PC-9 (cell line): Measurements from ENCODE around the gene FAM124B. TPM values are rescaled to one million over a fixed set of nuclear protein-coding genes. Genes with fewer than 3 reads are reported as not detected.

ENCODE experiments used
- BruUV-seq: library from RNA; stranded (reverse); fragments of 400-500 nt; replicated peaks from 2 replicates; lab custom pipeline; 2021; lab: Mats Ljungman, UMichigan
- CTCF ChIA-PET: fragments of 300-600 bp; sonication (Branson Sonifier 250); formaldehyde crosslinking; loops from one replicate; lab custom pipeline; 2022; ENCODE audit warnings: antibody characterized with exemption; lab: Charles Lee
- POLR2A ChIA-PET: fragments of 300-600 bp; sonication (Branson Sonifier 250); formaldehyde crosslinking; loops from one replicate; lab custom pipeline; 2022; ENCODE audit warnings: antibody characterized with exemption; ENCODE audit not compliant: unreplicated experiment; lab: Charles Lee
- DNase-seq, 2 experiments: peaks; one replicate each; pipeline versions ENCODE4 v3.0.0 to v3.0.0-alpha.2; 2015 to 2022; ENCODE audit warnings: mixed read lengths in 1 of 2
- H2AFZ ChIP-seq: fragments of 200-600 bp; sonication (generic); 2 replicates; pipeline ENCODE4 v1.8.1; 2017; ENCODE audit warnings: antibody characterized with exemption
- H3F3A ChIP-seq: fragments of 200-600 bp; sonication (generic); 2 replicates; pipeline ENCODE4 v1.8.1; 2017; ENCODE audit warnings: antibody characterized with exemption, mild to moderate bottlenecking, low read depth; ENCODE audit not compliant: insufficient read depth
- H3K27ac ChIP-seq: fragments of 200-600 bp; sonication (generic); 2 replicates; pipeline ENCODE4 v1.6.1; 2016; ENCODE audit warnings: mixed run types
- H3K27me3 ChIP-seq: fragments of 200-600 bp; sonication (generic); 2 replicates; pipeline ENCODE4 v1.6.1; 2016; ENCODE audit warnings: low read depth, mixed run types; ENCODE audit not compliant: insufficient read depth
- H3K36me3 ChIP-seq: fragments of 200-600 bp; sonication (generic); 2 replicates; pipeline ENCODE4 v1.6.1; 2016; ENCODE audit warnings: low read depth, mixed run types
- H3K4me1 ChIP-seq: fragments of 200-600 bp; sonication (generic); replicated peaks from 2 replicates; pipeline ENCODE4 v1.6.1; 2016; ENCODE audit warnings: mixed run types; ENCODE audit not compliant: insufficient read depth
- H3K4me2 ChIP-seq: fragments of 200-600 bp; sonication (generic); 2 replicates; pipeline ENCODE4 v1.6.1; 2017; ENCODE audit warnings: mixed run types
- H3K4me3 ChIP-seq: fragments of 200-600 bp; sonication (generic); 2 replicates; pipeline ENCODE4 v1.6.1; 2016; ENCODE audit warnings: mixed run types
- H3K79me2 ChIP-seq: fragments of 200-600 bp; sonication (generic); 2 replicates; pipeline ENCODE4 v1.6.1; 2017; ENCODE audit warnings: low read depth, mixed run types
- H3K9me2 ChIP-seq: fragments of 200-600 bp; sonication (generic); 2 replicates; pipeline ENCODE4 v1.8.1; 2017; ENCODE audit warnings: mild to moderate bottlenecking; ENCODE audit not compliant: insufficient read depth
- H3K9me3 ChIP-seq: fragments of 200-600 bp; sonication (generic); 2 replicates; pipeline ENCODE4 v1.8.1; 2016; ENCODE audit warnings: low read depth; ENCODE audit not compliant: insufficient read depth
- H4K20me1 ChIP-seq: fragments of 200-600 bp; sonication (generic); 2 replicates; pipeline ENCODE4 v1.8.1; 2017; ENCODE audit not compliant: insufficient read depth
- EZH2 ChIP-seq: fragments of 200-600 bp; sonication (generic); IDR thresholded peaks from 2 replicates; pipeline ENCODE4 v1.8.0; 2017; ENCODE audit warnings: antibody characterized with exemption, low read depth
- intact Hi-C: fragments of 100-400 bp; cut with micrococcal nuclease; formaldehyde crosslinking; loops from one replicate; pipeline ENCODE4 v1.10.0; 2022; ENCODE audit not compliant: unreplicated experiment
- total RNA-seq: library from RNA; stranded (reverse); gene quantifications from 2 replicates; pipeline ENCODE4 v1.2.3, GENCODE V29; 2021
- TF ChIP-seq, protein P1 (sequence below): fragments of 200-600 bp; sonication (generic); conservative IDR thresholded peaks from 2 replicates; pipeline ENCODE4 v1.6.1; 2017; ENCODE audit warnings: mixed run types, antibody characterized with exemption, mild to moderate bottlenecking, moderate library complexity

Gene FAM124B
- total RNA-seq, 1 experiment from 2014 or later, result 0.17 TPM

DNA sequence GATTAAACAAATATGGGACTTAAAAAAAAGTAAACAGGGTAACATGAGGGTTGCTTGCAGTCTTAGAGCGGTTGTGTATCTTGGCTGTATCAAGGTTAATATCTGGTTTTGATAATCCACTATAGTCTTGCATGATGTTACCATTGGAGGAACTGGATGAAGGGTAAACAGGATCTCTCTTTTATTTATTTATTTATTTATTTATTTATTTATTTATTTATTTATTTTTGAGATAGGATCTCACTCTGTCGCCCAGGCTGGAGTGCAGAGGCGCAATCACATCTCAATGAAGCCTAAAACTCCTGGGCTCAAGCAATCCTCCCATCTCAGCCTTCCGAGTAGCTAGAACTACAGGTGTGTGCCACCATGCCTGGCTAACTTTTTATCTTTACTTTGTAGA, 42.9 kb upstream of the FAM124B start:
- no peak overlapping the region for H2AFZ ChIP-seq
- TF ChIP-seq EZH2, result no peak
- TF ChIP-seq, protein P1, sequence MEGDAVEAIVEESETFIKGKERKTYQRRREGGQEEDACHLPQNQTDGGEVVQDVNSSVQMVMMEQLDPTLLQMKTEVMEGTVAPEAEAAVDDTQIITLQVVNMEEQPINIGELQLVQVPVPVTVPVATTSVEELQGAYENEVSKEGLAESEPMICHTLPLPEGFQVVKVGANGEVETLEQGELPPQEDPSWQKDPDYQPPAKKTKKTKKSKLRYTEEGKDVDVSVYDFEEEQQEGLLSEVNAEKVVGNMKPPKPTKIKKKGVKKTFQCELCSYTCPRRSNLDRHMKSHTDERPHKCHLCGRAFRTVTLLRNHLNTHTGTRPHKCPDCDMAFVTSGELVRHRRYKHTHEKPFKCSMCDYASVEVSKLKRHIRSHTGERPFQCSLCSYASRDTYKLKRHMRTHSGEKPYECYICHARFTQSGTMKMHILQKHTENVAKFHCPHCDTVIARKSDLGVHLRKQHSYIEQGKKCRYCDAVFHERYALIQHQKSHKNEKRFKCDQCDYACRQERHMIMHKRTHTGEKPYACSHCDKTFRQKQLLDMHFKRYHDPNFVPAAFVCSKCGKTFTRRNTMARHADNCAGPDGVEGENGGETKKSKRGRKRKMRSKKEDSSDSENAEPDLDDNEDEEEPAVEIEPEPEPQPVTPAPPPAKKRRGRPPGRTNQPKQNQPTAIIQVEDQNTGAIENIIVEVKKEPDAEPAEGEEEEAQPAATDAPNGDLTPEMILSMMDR, result no peak
- no peaks in the 10 kb centered on the region for H3K36me3 ChIP-seq
- BruUV-seq, result no TSS peak
- intact Hi-C loops, result no loop called here
- H3K79me2 ChIP-seq, result no peaks in the 10 kb centered on the region
- H3K9me2 ChIP-seq, result no peaks in the 10 kb centered on the region
- no peaks in the 10 kb centered on the region for H4K20me1 ChIP-seq
- no peak overlapping the region for H3K27ac ChIP-seq
- ChIA-PET CTCF (no interaction called here), POLR2A (no interaction called here)
- no peak overlapping the region for H3K4me3 ChIP-seq
- no peaks in the 10 kb centered on the region; the same call in 1 of the 2 replicates for H3F3A ChIP-seq
- DNase-seq, result no peak
- H3K9me3 ChIP-seq, result no peaks in the 10 kb centered on the region
- no peak overlapping the region for H3K4me2 ChIP-seq
- H3K27me3 ChIP-seq, result no peaks in the 10 kb centered on the region
- peaks cover 8% of the 10 kb centered on the region for H3K4me1 ChIP-seq

DNA sequence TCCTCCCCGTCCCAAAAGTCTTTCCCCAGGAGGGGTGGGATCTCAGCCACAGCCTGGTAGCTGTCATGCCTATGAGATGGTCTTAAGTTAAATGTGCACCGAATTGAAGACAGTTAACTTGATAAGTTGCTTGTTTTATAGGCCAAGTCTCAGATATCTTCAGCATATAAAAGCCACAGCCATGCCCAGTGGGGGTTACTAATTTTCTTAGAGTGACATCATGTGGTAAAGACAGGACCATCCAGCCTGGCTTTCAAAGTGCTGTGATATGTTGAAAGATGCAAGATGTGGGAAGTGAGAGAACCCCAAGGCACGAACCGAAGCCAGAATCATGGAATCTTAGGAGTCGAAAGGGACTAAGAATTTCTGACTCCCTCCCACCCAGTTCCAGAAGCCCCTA, 42.1 kb upstream of the FAM124B start:
- CTCF ChIA-PET, result no interaction called here

DNA sequence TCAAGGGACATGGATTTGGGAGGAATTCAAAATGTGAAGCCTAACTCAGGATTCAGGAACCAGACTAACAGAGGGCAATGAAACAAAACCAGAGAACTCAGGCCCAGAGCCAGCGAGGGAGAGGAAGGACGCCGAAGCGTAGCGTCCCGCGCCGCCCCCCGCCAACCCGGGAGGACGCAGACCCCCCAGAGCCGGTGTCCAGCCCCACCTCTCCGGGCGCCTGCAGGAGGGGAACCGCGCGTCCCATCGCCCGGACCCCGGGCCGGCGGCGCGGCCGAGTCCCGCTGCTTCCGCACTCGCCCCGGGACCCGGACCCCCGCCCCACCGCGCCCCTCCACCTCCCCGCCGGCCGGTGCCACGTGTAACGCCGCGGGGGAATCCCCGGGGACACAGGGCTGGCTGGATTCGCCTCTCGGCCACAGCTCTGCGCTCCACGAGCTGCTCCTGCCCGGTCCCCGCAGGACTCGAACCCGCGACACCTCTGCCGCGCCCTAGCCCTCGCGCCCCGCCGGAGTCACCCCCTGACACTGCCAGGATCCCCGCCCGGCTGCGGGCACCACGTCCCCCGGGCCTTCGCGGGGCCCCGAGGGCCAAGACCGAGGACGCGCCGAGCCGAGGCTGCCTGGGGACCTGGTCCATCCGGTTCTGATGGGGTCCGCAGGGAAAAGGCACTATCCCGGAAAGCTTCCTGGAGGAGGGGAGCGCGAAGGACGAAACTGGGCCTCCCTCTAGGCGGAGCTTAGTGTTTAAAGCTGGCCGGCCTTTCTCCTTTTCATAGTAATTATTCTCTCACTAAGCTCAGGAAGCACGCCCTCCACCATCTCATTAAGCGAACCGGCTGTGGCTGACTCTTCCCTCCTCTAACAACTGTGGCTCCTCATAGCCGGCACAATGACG, 40.4 kb upstream of the FAM124B start:
- TF ChIP-seq EZH2, result no peak
- TF ChIP-seq, protein P1, result no peak
- Histone ChIP-seq H3K27me3 (no peaks in the 10 kb centered on the region), H3K36me3 (no peaks in the 10 kb centered on the region), H3K4me1 (peaks cover 19% of the 10 kb centered on the region), H3K9me2 (no peaks in the 10 kb centered on the region), H4K20me1 (no peaks in the 10 kb centered on the region), H3K4me3 (peak overlapping the region; percentile 55), H3K4me2 (peak overlapping the region; percentile 76), H3F3A (no peaks in the 10 kb centered on the region; the same call in 1 of the 2 replicates), H2AFZ (peak overlapping the region; percentile 93), H3K9me3 (no peaks in the 10 kb centered on the region), H3K27ac (no peak overlapping the region), H3K79me2 (no peaks in the 10 kb centered on the region)
- DNase-seq, result peak in 1 of 2 experiments; percentile 54
- ChIA-PET POLR2A (interaction anchor here (0.6 to 0.7 kb wide), 4 partner anchors 81 to 546 kb away, joined by 4 to 13 read pairs (median 6); no protein-coding TSS in a partner anchor), CTCF (interaction anchor here (0.6 to 0.7 kb wide), 5 partner anchors 26 to 1471 kb away, joined by 4 to 6 read pairs (median 4); no protein-coding TSS in a partner anchor)
- BruUV-seq, result no TSS peak
- intact Hi-C loops, result no loop called here

More for the DNA sequence above, 42.1 kb upstream of the FAM124B start:
- intact Hi-C loops, result no loop called here
- Histone ChIP-seq H2AFZ (no peak overlapping the region), H3F3A (no peaks in the 10 kb centered on the region; the same call in 1 of the 2 replicates), H3K4me2 (no peak overlapping the region), H3K4me3 (no peak overlapping the region), H3K9me2 (no peaks in the 10 kb centered on the region), H3K27ac (no peak overlapping the region), H4K20me1 (no peaks in the 10 kb centered on the region), H3K36me3 (no peaks in the 10 kb centered on the region), H3K79me2 (no peaks in the 10 kb centered on the region), H3K9me3 (no peaks in the 10 kb centered on the region), H3K27me3 (no peaks in the 10 kb centered on the region), H3K4me1 (peaks cover 12% of the 10 kb centered on the region)
- no TSS peak for BruUV-seq
- TF ChIP-seq, protein P1, result no peak
- POLR2A ChIA-PET, result interaction anchor here (0.6 kb wide), 1 partner anchor 106 kb away, joined by 6 read pairs; no protein-coding TSS in a partner anchor
- no peak for DNase-seq
